DMS53 treated with DMSO at 0.1 percent for 48 hours (cell line): ENCODE data around the gene BMAL1.

Source experiments
- DNase-seq: peaks from one replicate; lab custom pipeline; 2025; ENCODE audit not compliant: unreplicated experiment; lab: John Stamatoyannopoulos, UW

The BMAL1 gene

DNA sequence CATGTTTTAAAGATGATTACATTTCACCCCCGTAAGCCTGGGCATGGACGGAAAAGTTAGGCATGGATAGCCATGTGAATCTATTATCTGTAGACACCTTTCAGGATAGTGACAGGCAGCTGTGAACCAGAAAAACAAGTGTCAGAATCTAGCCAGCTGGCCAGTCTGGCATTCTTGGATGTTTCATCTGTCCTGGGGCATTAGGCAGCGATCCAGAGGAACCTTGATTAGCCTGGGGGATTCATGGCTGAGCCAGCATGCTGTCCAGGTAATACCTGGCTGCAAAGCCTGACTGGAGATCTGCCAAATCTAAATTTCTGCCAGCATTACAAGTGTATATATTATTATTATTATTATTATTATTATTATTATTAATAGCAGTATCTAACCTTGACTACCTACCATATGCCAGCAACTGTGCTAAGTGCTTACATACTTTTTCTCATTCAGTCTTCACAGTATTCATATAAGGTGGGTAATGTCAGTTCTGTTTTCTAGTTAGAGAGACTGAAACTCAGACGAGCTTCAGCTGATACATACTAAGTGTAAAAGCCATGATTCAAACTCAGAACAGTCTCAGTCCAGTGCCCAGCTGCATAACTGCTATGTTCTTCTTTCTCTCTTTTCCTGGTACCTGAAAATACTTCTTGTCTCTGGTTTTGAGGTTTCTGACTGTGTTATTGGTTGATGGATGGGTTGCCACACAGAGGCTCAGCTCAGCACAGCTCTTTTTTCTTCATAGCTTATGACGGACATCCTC, 12.8 kb downstream of the BMAL1 start:
- no peak for DNase-seq

DNA sequence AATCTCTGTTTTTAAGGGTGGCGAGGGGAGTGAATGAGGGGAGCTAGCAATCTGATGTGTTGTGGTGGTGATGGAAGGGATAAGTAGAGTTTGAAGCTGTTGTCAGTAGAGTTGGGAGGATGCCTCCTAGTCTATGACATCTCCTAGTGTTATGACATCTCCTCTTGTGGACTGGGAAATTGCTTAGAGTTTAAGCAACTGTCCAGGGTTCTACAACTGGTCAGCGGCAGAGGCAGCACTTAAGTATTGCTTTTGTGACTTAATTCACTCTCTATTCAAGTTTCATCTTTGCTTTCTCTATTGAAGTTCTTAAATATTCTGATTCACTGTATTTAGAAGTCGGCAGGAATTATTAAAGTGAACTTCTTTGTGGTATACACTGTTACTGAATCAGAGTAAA, 13.8 kb downstream of the BMAL1 start:
- no peak for DNase-seq

GRCh38 chr11:13291800-13292199, 14.2 kb downstream of the BMAL1 start:
- DNase-seq, result no peak

DNA sequence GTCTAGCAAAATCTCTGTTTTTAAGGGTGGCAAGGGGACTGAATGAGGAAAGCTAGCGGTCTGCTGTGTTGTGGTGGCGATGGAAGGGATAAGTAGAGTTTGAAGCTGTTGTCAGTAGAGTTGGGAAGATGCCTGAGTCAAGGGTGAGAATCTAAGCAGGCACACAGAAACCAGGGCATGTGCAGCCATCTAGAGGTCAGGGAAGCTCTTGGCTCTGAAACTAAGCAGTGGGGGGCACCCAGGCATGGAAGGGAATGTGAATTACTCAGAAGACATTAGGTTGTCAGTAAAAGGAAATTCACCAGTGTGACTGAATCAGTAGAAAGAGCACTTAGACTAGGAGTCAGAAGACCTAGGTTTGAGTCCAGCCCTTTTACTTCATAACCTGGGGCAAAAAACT, 15.4 kb downstream of the BMAL1 start:
- DNase-seq, result no peak

GRCh38 chr11:13294178-13294577, 16.6 kb downstream of the BMAL1 start:
- DNase-seq, result no peak

GRCh38 chr11:13294771-13295579, 17.4 kb downstream of the BMAL1 start:
- no peak for DNase-seq

DNA sequence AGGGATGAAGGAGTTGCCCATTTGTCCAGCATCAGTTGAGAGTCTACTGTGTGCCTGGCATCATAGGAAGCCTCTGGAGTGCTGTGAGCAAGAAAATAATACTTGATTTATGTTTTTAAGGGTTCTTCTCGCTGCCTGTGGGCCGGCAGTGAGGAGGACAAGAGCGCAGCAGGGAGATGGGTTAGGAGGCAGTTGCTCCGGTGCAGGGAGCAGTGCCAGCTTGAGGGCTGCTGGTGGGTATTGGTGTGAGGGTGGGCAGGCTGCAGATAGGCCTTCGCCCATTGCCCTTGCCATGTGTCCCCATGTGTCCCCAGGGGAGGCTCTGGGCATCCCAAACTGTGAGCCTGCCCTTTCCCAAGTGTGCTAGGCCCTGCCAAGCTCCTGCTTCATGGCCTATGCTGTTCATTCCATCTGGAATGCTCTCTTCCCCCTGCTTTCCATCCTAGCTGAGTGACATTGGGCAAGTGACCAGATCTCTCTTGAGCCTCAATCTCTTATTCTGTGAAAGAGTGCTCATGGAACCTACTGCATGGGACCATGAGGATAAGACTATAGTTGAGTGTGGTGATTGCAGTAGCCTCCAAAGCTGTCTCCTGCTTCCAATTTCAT, 19.8 kb downstream of the BMAL1 start:
- DNase-seq, result no peak

DNA sequence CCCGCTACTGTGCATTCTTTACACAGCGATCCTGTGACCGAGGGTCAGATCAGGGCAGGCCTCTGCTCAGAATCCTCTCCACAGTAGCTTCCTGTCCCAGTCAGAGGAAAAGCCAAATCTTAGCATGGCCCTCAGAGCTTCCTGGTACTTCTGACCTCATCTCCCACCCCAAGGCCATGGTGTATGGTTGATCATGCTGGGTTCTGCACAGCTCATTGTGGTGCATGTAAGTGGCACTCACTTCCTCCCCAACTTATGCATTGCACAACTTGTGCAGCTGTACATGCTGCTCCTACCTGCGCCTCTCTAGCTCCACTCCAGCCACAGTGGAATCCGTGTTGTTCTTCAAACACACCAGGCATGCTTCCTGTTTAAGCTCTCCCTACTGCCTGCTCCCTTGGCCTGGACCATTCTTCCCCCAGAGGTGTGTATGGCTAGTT, 20.3 kb downstream of the BMAL1 start:
- DNase-seq, result peak; percentile 62

DNA sequence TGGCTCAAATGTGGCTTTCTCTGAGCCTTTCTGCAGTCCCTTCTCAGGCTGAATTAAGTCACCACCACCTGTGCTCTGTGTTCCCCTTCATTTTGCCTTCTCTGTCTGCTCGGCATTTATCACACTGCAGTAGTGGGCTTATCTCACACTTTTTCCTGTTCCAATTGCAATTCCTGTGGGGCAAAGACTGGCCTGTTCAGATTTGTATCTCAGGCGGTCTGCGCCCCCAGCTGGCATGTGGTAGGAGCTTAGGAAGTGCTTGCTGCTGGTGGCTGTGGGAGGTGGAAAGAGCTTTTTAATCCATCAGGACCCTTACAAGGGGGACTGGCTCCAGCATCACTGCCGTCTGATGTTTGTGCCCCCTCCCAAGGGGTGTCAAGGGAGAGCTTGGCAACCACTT, 21.2 kb downstream of the BMAL1 start:
- DNase-seq, result no peak

DNA sequence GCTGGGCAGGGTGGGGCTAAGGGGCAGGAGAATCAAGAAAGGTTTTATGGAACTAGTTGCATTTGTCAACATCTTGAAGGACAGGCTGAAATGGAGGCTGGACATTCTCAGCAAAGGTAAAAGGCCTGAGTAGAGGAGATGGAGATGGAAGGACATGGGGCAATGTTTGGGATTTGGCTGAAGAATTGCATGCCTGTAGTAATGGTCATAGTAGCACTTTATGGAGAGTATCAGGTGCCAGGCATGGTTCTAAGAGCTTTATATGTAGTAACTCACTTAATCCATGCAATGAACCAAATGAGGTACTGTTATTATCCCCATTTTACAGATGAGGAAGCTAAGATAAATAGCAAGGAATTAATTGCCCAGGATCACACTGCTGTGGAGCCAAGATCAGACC, 23.9 kb downstream of the BMAL1 start:
- no peak for DNase-seq

DNA sequence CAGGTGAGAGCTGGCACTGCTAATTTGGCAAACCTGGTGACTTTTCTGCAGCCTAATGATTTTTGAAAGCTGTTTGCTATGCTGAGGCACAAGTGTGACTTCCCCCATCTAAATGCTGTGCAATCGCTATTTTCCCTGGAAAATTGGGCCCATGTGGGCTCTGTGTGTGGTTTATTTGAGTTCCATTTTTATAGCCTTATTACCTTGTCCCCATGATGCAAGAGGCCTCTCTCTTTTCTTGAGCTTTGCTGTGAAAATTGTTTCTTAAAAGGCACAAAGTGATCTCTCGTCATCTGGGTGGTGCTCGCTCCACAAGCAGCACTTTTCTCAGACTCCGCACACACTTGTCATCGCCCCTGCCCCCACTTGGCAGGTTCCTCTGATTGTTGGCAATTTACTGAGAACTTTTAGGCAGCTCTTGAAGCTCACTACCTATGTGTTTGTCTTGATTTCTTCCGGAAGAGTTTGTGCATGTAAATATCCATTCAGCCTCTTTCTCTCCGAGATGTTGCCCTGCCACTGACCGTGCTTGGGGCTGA, 24.9 kb downstream of the BMAL1 start:
- DNase-seq, result no peak

DNA sequence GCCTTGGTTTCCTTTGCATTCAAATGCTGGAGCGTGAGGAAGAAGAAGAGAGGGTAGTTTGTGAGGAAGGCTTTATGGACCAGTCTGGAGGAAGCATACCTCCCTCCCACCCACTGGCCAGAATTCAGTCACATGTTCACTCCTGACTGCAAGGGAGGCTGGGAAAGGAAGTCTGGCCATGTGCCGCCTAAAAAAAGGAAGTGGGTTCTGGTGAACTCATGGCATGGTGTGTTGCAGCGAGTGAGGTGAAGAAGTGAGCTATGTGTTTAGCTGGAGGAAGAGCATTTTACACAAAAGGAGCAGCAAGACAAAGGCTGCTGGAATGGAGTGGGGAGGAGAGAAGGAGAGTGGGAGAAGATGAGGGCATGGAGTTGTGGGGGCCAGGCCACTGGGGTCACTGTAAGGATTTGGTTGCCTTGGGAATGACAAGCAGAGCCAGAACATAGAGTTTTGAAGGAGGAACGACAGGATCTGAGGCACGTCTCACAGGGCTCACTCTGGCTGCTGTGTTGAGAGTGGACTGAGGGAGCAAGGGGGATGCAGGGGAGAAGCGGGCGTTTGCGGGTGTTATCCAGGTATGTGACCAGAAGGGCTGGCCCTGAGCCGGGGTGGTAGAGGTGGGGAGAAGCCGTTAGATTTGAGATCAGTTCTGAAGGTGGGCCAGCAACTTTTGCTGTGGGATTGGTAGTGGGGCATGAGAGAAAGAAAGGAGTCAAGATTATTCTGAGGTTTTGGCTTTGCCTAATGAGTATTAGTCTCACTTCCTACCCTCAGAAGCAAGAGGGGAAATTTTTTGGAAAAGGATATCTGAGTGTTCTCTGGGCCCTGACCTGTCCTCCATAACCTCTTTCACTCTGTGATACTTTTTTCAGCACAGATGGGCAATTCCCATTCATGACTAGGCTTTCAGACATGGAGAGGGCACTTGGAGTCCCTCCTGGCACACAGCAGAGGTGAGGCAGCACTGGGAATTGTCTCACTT, 26.4 kb downstream of the BMAL1 start:
- DNase-seq, result no peak

- no peak for DNase-seq
These were observed 27.2 kb downstream of the BMAL1 start for GRCh38 chr11:13304655-13305335.

- no peak for DNase-seq
These were observed 31.1 kb downstream of the BMAL1 start for GRCh38 chr11:13308704-13309103.

- DNase-seq, result no peak
These were observed 31.6 kb downstream of the BMAL1 start for GRCh38 chr11:13309156-13309555.

DNA sequence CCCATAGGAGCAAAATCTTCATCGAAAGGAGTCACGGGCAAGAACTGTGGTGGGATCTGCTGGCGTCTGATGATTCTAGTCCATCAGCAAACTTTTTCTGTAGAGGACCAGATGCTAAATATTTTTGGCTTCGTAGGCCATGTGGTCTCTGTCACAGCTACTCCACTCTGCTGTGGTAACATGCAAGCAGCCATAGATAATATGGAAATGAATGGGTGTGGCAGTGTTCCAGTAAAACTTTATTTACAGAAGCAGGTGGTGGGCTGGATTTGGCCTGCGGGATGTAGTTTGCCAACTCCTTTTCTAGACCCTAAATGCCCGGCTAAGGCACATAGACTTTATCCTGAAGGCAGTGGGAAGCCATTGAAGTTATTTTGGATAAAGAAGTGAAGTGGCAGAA, 32.9 kb downstream of the BMAL1 start:
- DNase-seq, result no peak

GRCh38 chr11:13311570-13311969, 34.0 kb downstream of the BMAL1 start:
- no peak for DNase-seq

GRCh38 chr11:13313005-13313819, 35.6 kb downstream of the BMAL1 start:
- no peak for DNase-seq
